Measurements from ENCODE around the gene PPIG. TPM values are rescaled to one million over a fixed set of nuclear protein-coding genes. Genes with fewer than 3 reads are reported as not detected.

Gene PPIG
- total RNA-seq, 1 experiment from 2014 or later, result 66.2 TPM

DNA sequence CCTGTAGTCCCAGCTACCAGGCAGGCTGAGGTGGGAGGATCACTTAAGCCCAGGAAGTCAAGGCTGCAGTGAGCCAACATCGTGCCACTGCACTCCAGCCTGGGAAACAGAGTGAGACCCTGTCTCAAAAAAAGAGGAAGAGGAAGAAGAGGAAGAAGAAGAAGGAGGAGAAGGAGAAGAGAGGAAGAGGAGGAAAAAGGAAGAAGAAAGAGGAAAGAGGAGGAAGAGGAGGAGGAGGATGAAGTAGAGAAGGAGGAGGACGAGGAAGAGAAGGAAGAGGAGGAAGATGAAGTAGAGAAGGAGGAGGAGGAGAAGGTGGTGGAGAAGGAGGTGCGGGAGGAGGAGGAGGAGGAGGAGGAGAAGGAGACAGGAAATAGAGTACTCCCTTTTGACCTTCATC lies 72.0 kb downstream of the PPIG start:
- Mint-ChIP-seq H3K27me3 (ENCODE audit: low read depth) (peaks cover 2% of the 10 kb centered on the region), H3K9me3 (no peaks in the 10 kb centered on the region), H3K36me3 (ENCODE audit: insufficient read depth in 1 of 3, low read depth in 3 of 3) (no peaks in the 10 kb centered on the region), H3K4me3 (no peak overlapping the region), H3K4me1 (no peaks in the 10 kb centered on the region), H3K27ac (no peak overlapping the region)
- H2BK12ac ChIP-seq (ENCODE audit: insufficient read length, low read depth, low read length), result no peak overlapping the region
- no peak overlapping the region for H3K9ac ChIP-seq (ENCODE audit: extremely low read depth, insufficient read length, low read length)
- no peaks in the 10 kb centered on the region for H3K9me3 ChIP-seq (ENCODE audit: control insufficient read depth, low read depth, low read length)
- no peaks in the 10 kb centered on the region for H3K4me1 ChIP-seq (ENCODE audit: insufficient read depth, low read length)
- no peak overlapping the region for H3K4me2 ChIP-seq (ENCODE audit: insufficient read depth, insufficient read length, low read length)
- no peak overlapping the region for H2BK20ac ChIP-seq (ENCODE audit: low read depth, low read length, poor library complexity, severe bottlenecking)
- H3K23ac ChIP-seq (ENCODE audit: insufficient read length, low read depth, low read length), result no peak overlapping the region
- H2BK120ac ChIP-seq (ENCODE audit: low read depth, low read length, poor library complexity, severe bottlenecking), result no peak overlapping the region
- no peak overlapping the region for H3T11ph ChIP-seq (ENCODE audit: low read length)
- H3K27me3 ChIP-seq (ENCODE audit: insufficient read depth, low read length), result no peaks in the 10 kb centered on the region
- H2BK15ac ChIP-seq (ENCODE audit: low read depth, low read length), result no peak overlapping the region
- no peaks in the 10 kb centered on the region for H3K79me1 ChIP-seq (ENCODE audit: insufficient read depth, low read depth, low read length, poor library complexity, severe bottlenecking)
- H3K4ac ChIP-seq (ENCODE audit: low read depth, low read length), result no peak overlapping the region
- H3K79me2 ChIP-seq (ENCODE audit: insufficient read depth, low read length), result no peaks in the 10 kb centered on the region
- TF ChIP-seq CTCF (conservative IDR thresholded peaks at IDR 0.05), result no peak
- H3K23me2 ChIP-seq (ENCODE audit: insufficient read length, low read depth, low read length, poor library complexity, severe bottlenecking), result no peaks in the 10 kb centered on the region
- H3K27ac ChIP-seq (ENCODE audit: insufficient read length, low read depth, low read length), result no peak overlapping the region
- H2AK5ac ChIP-seq (ENCODE audit: insufficient read length, low read length), result no peak overlapping the region
- H4K5ac ChIP-seq (ENCODE audit: insufficient read length, low read depth, low read length), result no peak overlapping the region
- H2BK5ac ChIP-seq (ENCODE audit: insufficient read length, low read length), result no peak overlapping the region
- H4K8ac ChIP-seq (replicated peaks; ENCODE audit: insufficient read length, low read depth, low read length), result no peak overlapping the region
- no peaks in the 10 kb centered on the region for H4K20me1 ChIP-seq (ENCODE audit: control insufficient read depth, insufficient read depth, insufficient read length)
- 100% methylated on average over 2 of the region's 3 CpGs for WGBS (ENCODE audit: extremely low coverage, insufficient read length, low lambda C conversion rate)
- H2AFZ ChIP-seq (ENCODE audit: low read length), result no peak overlapping the region
- H3K18ac ChIP-seq (ENCODE audit: insufficient read length, low read depth, low read length), result no peak overlapping the region
- no peak overlapping the region for H3K56ac ChIP-seq (ENCODE audit: insufficient read length, low read depth, low read length)
- H4K91ac ChIP-seq (ENCODE audit: insufficient read length, low read depth, low read length), result no peak overlapping the region
- no peak overlapping the region for H3K14ac ChIP-seq (ENCODE audit: insufficient read depth, low read length)
- no peak for DNase-seq
